H54 (cell line): ENCODE measurements around the gene ULK4.
A peak's percentile ranks its signal among the peaks of the same experiment; 100 is the strongest.

Experiments used
- DNase-seq: peaks from one replicate; pipeline ENCODE4 v3.0.0; 2011; ENCODE audit warnings: low spot score, mixed read lengths; ENCODE audit not compliant: insufficient read length
- FAIRE-seq: peaks from 3 replicates; lab custom pipeline; 2011; peaks lifted over from hg19 to GRCh38; lab: Jason Lieb, UNC
- POLR2A ChIP-seq: IDR thresholded peaks from 2 replicates; pipeline ENCODE4 v1.6.1; 2011; ENCODE audit warnings: low read depth, mild to moderate bottlenecking, low read length

ULK4 gene

DNA sequence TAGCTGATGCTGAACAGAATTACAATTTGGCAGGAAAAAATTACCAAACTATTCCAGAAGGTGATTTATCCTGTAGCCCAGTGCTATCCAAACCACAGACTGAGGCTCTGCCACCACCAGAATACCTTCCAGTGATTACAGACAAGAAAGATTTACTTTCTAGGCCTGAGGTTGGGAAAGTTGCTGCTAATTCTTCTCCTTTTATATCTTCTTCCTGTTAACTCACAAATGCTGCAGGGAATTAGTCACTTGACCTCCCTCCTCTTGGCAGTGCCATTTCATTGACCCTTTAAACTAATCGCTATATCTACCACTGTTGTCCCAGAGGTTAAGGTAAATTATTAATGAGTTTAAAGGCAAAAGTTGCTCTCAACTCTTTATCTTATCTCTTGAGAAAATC lies 644.2 kb downstream of the ULK4 start:
- DNase-seq, result peak; percentile 19
- FAIRE-seq, result peak; percentile 84

GRCh38 chr3:41317298-41317697 lies 644.6 kb downstream of the ULK4 start:
- FAIRE-seq (no peak), DNase-seq (no peak)
- TF ChIP-seq POLR2A, result no peak

More for the DNA sequence above, 644.2 kb downstream of the ULK4 start:
- no peak for TF ChIP-seq POLR2A

- no peak for FAIRE-seq
- no peak for DNase-seq
- no peak for TF ChIP-seq POLR2A
Measured at GRCh38 chr3:41315126-41315525, 646.8 kb downstream of the ULK4 start.

GRCh38 chr3:41308119-41308518 lies 653.8 kb downstream of the ULK4 start:
- DNase-seq (no peak), FAIRE-seq (no peak)
- TF ChIP-seq POLR2A, result no peak

GRCh38 chr3:41307065-41307464 lies 654.8 kb downstream of the ULK4 start:
- DNase-seq (no peak), FAIRE-seq (no peak)
- no peak for TF ChIP-seq POLR2A

DNA sequence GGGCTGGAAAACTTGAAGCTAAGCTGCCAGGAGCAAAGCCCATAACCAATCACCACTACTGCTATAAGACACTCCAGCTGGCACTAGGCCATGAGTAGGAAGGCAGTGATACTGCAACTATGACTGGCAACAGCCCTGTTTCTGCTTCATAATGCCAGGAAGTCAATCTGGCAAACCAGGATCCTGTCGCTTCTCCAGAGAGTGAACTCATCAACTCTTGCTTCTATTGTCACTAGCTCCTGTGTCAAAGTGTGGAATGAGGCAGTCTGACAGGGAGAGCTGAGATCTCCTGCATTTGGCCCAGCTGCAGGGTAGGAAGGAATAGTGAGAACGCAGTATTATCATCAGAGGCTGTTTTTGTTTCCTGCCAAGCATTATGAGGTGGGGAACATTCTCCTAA lies 657.3 kb downstream of the ULK4 start:
- FAIRE-seq (peak; percentile 57), DNase-seq (no peak)
- TF ChIP-seq POLR2A, result no peak

DNA sequence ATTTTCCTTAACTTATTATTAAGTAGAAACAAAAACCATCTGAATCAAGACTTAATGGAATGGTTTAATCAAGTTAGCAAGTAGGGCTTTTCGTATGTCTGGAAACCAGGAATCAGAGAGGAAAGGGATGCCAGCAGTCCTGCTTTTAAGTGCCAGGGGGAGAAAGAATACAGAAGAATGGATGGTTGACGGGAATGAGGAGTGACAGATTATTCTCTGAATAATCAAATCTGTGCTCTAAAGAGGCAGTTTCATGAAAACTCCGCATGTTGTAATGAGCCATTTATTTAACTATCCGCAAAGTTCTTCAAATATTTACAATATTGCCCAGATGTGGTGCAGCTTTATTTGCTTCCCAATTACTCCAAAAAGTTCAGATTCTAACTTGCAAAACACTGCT lies 659.6 kb downstream of the ULK4 start:
- DNase-seq (no peak), FAIRE-seq (no peak)
- TF ChIP-seq POLR2A, result no peak

DNA sequence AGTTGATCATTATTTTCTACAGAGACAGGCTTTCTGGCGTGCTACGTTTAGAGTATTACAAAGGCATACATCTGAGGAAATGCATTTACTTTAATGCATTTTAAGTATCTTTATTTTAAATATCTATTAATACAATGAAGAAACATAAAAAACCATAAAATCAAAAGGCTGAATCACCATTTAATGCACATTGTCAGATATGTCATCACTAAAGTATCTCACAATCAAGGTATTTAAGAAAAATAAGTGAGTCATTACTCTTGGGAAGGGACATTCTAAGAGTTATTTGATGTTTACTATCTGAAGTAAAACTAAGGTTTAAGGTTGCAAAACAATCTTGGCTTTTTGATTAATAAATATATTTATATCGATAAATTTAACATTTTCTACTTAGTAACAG lies 660.4 kb downstream of the ULK4 start:
- no peak for FAIRE-seq
- no peak for TF ChIP-seq POLR2A
- DNase-seq, result no peak

DNA sequence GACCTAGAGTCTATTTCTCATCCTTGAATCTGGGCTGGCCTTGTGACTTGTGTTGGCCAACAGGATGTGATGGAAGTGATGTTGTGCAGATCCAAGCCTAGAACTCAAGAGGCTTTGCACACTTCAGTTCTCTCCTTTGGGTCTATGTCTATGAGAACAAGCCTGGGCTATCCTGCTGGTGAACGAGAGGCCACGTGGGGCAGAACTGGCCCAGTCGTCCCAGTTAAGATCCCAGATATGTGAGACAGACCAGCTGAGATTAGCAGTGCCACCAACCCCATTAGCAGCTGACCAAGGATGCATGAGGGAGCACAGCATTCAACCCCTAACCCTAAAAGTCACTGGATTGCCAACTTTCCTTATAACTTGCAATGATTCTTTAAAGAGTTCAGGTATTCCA lies 662.9 kb downstream of the ULK4 start:
- FAIRE-seq (no peak), DNase-seq (no peak)
- TF ChIP-seq POLR2A, result no peak

- FAIRE-seq (no peak), DNase-seq (no peak)
- TF ChIP-seq POLR2A, result no peak
Measured at GRCh38 chr3:41297750-41298149, 664.2 kb downstream of the ULK4 start.

- TF ChIP-seq POLR2A, result no peak
- FAIRE-seq, result no peak
- DNase-seq, result no peak
Measured at GRCh38 chr3:41296556-41296955, 665.3 kb downstream of the ULK4 start.

GRCh38 chr3:41295740-41296139 lies 666.2 kb downstream of the ULK4 start:
- no peak for FAIRE-seq
- no peak for TF ChIP-seq POLR2A
- DNase-seq, result no peak

GRCh38 chr3:41293169-41293681 lies 668.7 kb downstream of the ULK4 start:
- no peak for DNase-seq
- TF ChIP-seq POLR2A, result no peak
- no peak for FAIRE-seq

- no peak for FAIRE-seq
- TF ChIP-seq POLR2A, result no peak
- DNase-seq, result no peak
Measured at GRCh38 chr3:41290736-41291135, 671.2 kb downstream of the ULK4 start.

DNA sequence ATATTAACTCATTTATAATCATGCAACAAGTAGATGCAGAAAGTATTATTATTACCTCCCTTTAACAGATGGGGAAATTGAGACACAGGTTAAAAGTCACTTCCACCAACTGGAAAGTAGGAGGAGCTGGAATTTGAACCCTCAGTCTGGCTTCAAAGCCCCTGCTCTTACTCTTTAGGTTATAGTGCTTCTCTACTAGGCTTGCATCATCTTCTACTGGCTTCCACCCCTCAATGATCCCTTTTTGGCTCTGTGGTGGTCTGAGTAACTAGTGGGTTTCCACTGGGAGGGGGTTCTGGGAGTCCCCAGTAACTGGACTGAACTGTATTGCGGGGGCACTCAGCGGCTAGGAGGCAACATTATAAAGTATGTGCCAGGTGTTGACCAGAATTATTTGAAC lies 671.6 kb downstream of the ULK4 start:
- no peak for FAIRE-seq
- DNase-seq, result no peak
- no peak for TF ChIP-seq POLR2A

DNA sequence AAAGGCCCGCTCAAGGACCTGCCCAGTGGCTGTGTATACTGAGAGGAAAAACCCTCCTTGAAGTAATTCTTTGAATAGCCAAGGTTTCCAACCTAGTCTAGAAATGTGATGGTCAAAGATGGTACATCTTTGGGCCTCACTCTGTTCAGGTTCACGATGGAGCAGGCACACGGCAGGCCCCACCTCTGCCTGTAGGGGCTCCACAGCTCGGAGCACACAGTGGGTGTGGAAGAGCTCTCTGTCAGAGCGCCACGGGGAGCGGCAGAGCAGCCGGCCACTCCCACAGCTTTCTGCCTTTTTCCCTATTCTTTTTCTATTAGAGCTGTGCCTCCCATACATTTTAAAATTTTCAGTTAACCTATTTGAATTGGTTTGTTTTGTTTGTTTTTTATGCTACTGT lies 673.1 kb downstream of the ULK4 start:
- DNase-seq (no peak), FAIRE-seq (no peak)
- no peak for TF ChIP-seq POLR2A
